ENCODE results near the gene SERHL2. TPM values are rescaled to one million over a fixed set of nuclear protein-coding genes. Genes with fewer than 3 reads are reported as not detected.
"Not testable (repeated sequence)": the region's sequence is repeated elsewhere in the genome, so short reads cannot be mapped to it uniquely, and the experiment has no call there.

SERHL2 gene
- total RNA-seq, 1 experiment from 2014 or later, result 1.0 TPM

GRCh38 chr22:42518638-42519524 lies 34.9 kb upstream of the SERHL2 start:
- H3K79me2 ChIP-seq (ENCODE audit: insufficient read depth, low read length); H2BK12ac ChIP-seq (ENCODE audit: insufficient read length, low read depth, low read length); H3K79me1 ChIP-seq (ENCODE audit: insufficient read depth, low read depth, low read length, poor library complexity, severe bottlenecking); H3K23me2 ChIP-seq (ENCODE audit: insufficient read length, low read depth, low read length, poor library complexity, severe bottlenecking); H3K4me1 ChIP-seq (ENCODE audit: insufficient read depth, low read length); H3K14ac ChIP-seq (ENCODE audit: insufficient read depth, low read length); H2AK5ac ChIP-seq (ENCODE audit: insufficient read length, low read length); H4K5ac ChIP-seq (ENCODE audit: insufficient read length, low read depth, low read length); H2AFZ ChIP-seq (ENCODE audit: low read length); H3T11ph ChIP-seq (ENCODE audit: low read length); H4K20me1 ChIP-seq (ENCODE audit: control insufficient read depth, insufficient read depth, insufficient read length); H3K9me3 Mint-ChIP-seq; H3K4ac ChIP-seq (ENCODE audit: low read depth, low read length); H2BK120ac ChIP-seq (ENCODE audit: low read depth, low read length, poor library complexity, severe bottlenecking); H3K27me3 ChIP-seq (ENCODE audit: insufficient read depth, low read length); DNase-seq; H2BK20ac ChIP-seq (ENCODE audit: low read depth, low read length, poor library complexity, severe bottlenecking); H3K18ac ChIP-seq (ENCODE audit: insufficient read length, low read depth, low read length); H3K9me3 ChIP-seq (ENCODE audit: control insufficient read depth, low read depth, low read length); H2BK5ac ChIP-seq (ENCODE audit: insufficient read length, low read length); H3K23ac ChIP-seq (ENCODE audit: insufficient read length, low read depth, low read length); H4K91ac ChIP-seq (ENCODE audit: insufficient read length, low read depth, low read length); H3K56ac ChIP-seq (ENCODE audit: insufficient read length, low read depth, low read length); H3K27ac ChIP-seq (ENCODE audit: insufficient read length, low read depth, low read length); H2BK15ac ChIP-seq (ENCODE audit: low read depth, low read length); H4K8ac ChIP-seq (replicated peaks; ENCODE audit: insufficient read length, low read depth, low read length): not testable (repeated sequence)
- H3K4me3 Mint-ChIP-seq, result peak overlapping the region; percentile 96 to 100
- Histone ChIP-seq H3K4me2 (ENCODE audit: insufficient read depth, insufficient read length, low read length) (peak overlapping the region; percentile 70), H3K9ac (ENCODE audit: extremely low read depth, insufficient read length, low read length) (peak overlapping the region; percentile 46)
- peaks cover 10 to 21% of the 10 kb centered on the region in 2 experiments for H3K4me1 Mint-ChIP-seq
- WGBS (ENCODE audit: extremely low coverage, insufficient read length, low lambda C conversion rate), result no CpG with 5 or more reads among the region's 28 CpGs
- H3K27me3 Mint-ChIP-seq (ENCODE audit: low read depth), result peaks cover 12% of the 10 kb centered on the region
- H3K36me3 Mint-ChIP-seq (ENCODE audit: insufficient read depth in 1 of 3, low read depth in 3 of 3), result peaks cover 18 to 33% (median 32%) of the 10 kb centered on the region in 3 experiments
- H3K27ac Mint-ChIP-seq, result peak overlapping the region; percentile 83 to 98 (median 94)
